Vagina (tissue), 2 donors: ENCODE data around the gene COPS7B.

Experiments
- CTCF ChIP-seq, 3 experiments: fragments of 450-650 bp in 2 of 3; fragments of 200-600 bp in 1 of 3; sonication (generic) in 1 of 3; IDR thresholded peaks; one replicate each; pipeline ENCODE4 v1.5.1; 2017 to 2019; ENCODE audit warnings: antibody characterized with exemption in 3 of 3, mild to moderate bottlenecking in 2 of 3, moderate library complexity in 2 of 3
- POLR2AphosphoS5 ChIP-seq, 2 donors: sonication (generic); formaldehyde crosslinking; IDR thresholded peaks; one replicate each; pipeline ENCODE4 v1.9.0; 2017; ENCODE audit warnings: antibody characterized with exemption in 2 of 2, mild to moderate bottlenecking in 2 of 2, low read depth in 1 of 2; ENCODE audit not compliant: insufficient read depth in 1 of 2

- TF ChIP-seq CTCF (IDR thresholded peaks at IDR 0.05) (no peak), POLR2AphosphoS5 (IDR thresholded peaks at IDR 0.05; ENCODE audit: insufficient read depth in 1 of 2, low read depth in 1 of 2) (no peak)
Measured at GRCh38 chr2:231853105-231853504, 66.9 kb downstream of the COPS7B start.
